ENCODE results near the gene IGSF21. TPM values are rescaled to one million over a fixed set of nuclear protein-coding genes. Genes with fewer than 3 reads are reported as not detected.

IGSF21 gene
- polyA plus RNA-seq, 1 donor (not counting 4 experiments of a cell fraction or from before 2014, with no cell fraction given) = not detected

DNA sequence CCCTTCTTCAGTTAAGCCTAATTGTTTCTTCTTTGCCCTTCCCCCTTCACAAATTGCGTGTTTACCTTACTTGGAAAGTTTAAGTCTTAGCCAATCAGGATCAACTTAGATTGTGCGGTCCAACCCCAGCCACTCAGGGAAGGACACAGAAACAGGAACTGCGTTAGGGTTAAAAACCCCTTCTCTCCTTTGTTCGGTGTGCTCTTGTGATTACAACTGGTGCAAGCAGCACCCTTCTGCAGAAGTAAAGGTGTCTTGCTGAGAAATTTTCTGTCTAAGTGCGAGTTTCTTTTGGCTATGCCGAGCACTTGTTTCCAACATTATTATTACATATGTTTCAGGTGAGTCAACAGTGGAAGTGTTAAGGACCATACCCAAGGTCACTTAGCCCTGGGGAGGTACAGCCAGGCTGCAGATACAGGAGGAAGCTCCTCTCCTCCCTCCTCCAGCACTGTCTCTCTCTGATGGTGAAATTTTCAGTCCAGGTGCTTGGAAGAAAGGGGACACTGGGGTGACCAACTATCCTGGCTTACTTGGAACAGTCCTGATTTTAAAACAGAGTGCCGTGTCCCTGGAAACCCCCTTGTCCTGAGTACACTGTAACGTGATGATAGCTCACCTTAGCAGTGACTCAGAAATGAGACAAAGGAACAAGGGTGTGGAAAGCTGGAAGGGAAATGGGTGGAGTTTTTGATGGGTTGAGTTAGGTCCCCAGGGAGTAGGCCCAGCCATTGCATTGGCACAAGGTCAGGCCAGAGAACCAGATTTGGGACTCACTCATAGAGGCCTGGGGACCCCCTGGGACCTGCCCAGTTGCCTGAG is 304.4 kb downstream of the IGSF21 start:
- no peaks in the 10 kb centered on the region for H3K27me3 ChIP-seq (ENCODE audit: control insufficient read depth, extremely low read depth, insufficient read depth, low read length)
- H2AFZ ChIP-seq (ENCODE audit: control insufficient read depth, low read length) = no peak overlapping the region
- no peak overlapping the region for H3K27ac ChIP-seq (ENCODE audit: control insufficient read depth, insufficient read depth, low read length)
- no peak overlapping the region for H3K4me3 ChIP-seq (ENCODE audit: control insufficient read depth in 2 of 3, extremely low read depth in 1 of 3, insufficient read depth in 2 of 3, low read depth in 1 of 3, low read length in 3 of 3)
- no peaks in the 10 kb centered on the region for H3K36me3 ChIP-seq (ENCODE audit: control insufficient read depth in 2 of 2, extremely low read depth in 1 of 2, insufficient read depth in 2 of 2, low read length in 2 of 2)
- peaks cover 3% of the 10 kb centered on the region for H4K20me1 ChIP-seq (ENCODE audit: control insufficient read depth, extremely low read depth, insufficient read depth, low read length)
- no peak overlapping the region for H3K9ac ChIP-seq (ENCODE audit: control insufficient read depth, extremely low read depth, insufficient read depth, low read length)
- dilution Hi-C loops (cut with MboI; ENCODE audit: extremely low pct_ligation_motif_present, low sequenced_read_pairs) = no loop called here
- no peaks in the 10 kb centered on the region for H3K9me1 ChIP-seq (ENCODE audit: control insufficient read depth, extremely low read depth, insufficient read depth, low read length)
- no peak overlapping the region for H3K4me2 ChIP-seq (ENCODE audit: control insufficient read depth, extremely low read depth, insufficient read depth, low read depth, low read length)
- H3K4me1 ChIP-seq (ENCODE audit: control insufficient read depth, extremely low read depth, insufficient read depth, low read length) = no peaks in the 10 kb centered on the region
- peaks cover 9% of the 10 kb centered on the region for H3K9me3 ChIP-seq (ENCODE audit: control insufficient read depth, low read depth, low read length)
- TF ChIP-seq EZH2 (IDR thresholded peaks at IDR 0.05; ENCODE audit: low read length) (no peak), CTCF (optimal IDR thresholded peaks at IDR 0.05 in 1 of 3, IDR thresholded peaks at IDR 0.05 in 1 of 3, conservative IDR thresholded peaks at IDR 0.05 in 1 of 3; ENCODE audit: extremely low read depth in 1 of 3, insufficient read depth in 2 of 3, low read length in 3 of 3) (no peak)
- no peak for FAIRE-seq
- no peaks in the 10 kb centered on the region for H3K79me2 ChIP-seq (ENCODE audit: control insufficient read depth, insufficient read depth, low read length)
- no peak for DNase-seq (ENCODE audit: low read depth, low spot score)

GRCh38 chr1:18412882-18413353 is 305.3 kb downstream of the IGSF21 start:
- no peaks in the 10 kb centered on the region for H3K36me3 ChIP-seq (ENCODE audit: control insufficient read depth in 2 of 2, extremely low read depth in 1 of 2, insufficient read depth in 2 of 2, low read length in 2 of 2)
- FAIRE-seq (no peak), DNase-seq (ENCODE audit: low read depth, low spot score) (no peak)
- TF ChIP-seq CTCF (optimal IDR thresholded peaks at IDR 0.05 in 1 of 3, IDR thresholded peaks at IDR 0.05 in 1 of 3, conservative IDR thresholded peaks at IDR 0.05 in 1 of 3; ENCODE audit: extremely low read depth in 1 of 3, insufficient read depth in 2 of 3, low read length in 3 of 3) (no peak), EZH2 (IDR thresholded peaks at IDR 0.05; ENCODE audit: low read length) (no peak)
- no peak overlapping the region for H3K27ac ChIP-seq (ENCODE audit: control insufficient read depth, insufficient read depth, low read length)
- no peaks in the 10 kb centered on the region for H3K4me1 ChIP-seq (ENCODE audit: control insufficient read depth, extremely low read depth, insufficient read depth, low read length)
- H3K4me2 ChIP-seq (ENCODE audit: control insufficient read depth, extremely low read depth, insufficient read depth, low read depth, low read length) = no peak overlapping the region
- peaks cover 3% of the 10 kb centered on the region for H4K20me1 ChIP-seq (ENCODE audit: control insufficient read depth, extremely low read depth, insufficient read depth, low read length)
- H2AFZ ChIP-seq (ENCODE audit: control insufficient read depth, low read length) = no peak overlapping the region
- H3K79me2 ChIP-seq (ENCODE audit: control insufficient read depth, insufficient read depth, low read length) = no peaks in the 10 kb centered on the region
- H3K9ac ChIP-seq (ENCODE audit: control insufficient read depth, extremely low read depth, insufficient read depth, low read length) = no peak overlapping the region
- H3K9me3 ChIP-seq (ENCODE audit: control insufficient read depth, low read depth, low read length) = peaks cover 9% of the 10 kb centered on the region
- no peaks in the 10 kb centered on the region for H3K27me3 ChIP-seq (ENCODE audit: control insufficient read depth, extremely low read depth, insufficient read depth, low read length)
- H3K4me3 ChIP-seq (ENCODE audit: control insufficient read depth in 2 of 3, extremely low read depth in 1 of 3, insufficient read depth in 2 of 3, low read depth in 1 of 3, low read length in 3 of 3) = no peak overlapping the region
- no peaks in the 10 kb centered on the region for H3K9me1 ChIP-seq (ENCODE audit: control insufficient read depth, extremely low read depth, insufficient read depth, low read length)
- dilution Hi-C loops (cut with MboI; ENCODE audit: extremely low pct_ligation_motif_present, low sequenced_read_pairs) = no loop called here

Data from keratinocyte (primary cell).